Neutrophil (primary cell): ENCODE results near the gene CREB3L1.

Experiments
- H3K27ac ChIP-seq: fragments of 200-600 bp; sonication (generic); 2 replicates; pipeline ENCODE4 v1.5.1; 2016; ENCODE audit warnings: mild to moderate bottlenecking, moderate library complexity
- H3K27me3 ChIP-seq: fragments of 200-600 bp; sonication (generic); 2 replicates; pipeline ENCODE4 v1.6.0; 2016; ENCODE audit warnings: mild to moderate bottlenecking
- H3K36me3 ChIP-seq: fragments of 200-600 bp; sonication (generic); 2 replicates; pipeline ENCODE4 v1.5.1; 2017
- H3K4me1 ChIP-seq, 2 experiments: fragments of 200-600 bp in 1 of 2; sonication (generic) in 1 of 2; 1 replicate in 1 of 2; 2 replicates in 1 of 2; pipeline versions ENCODE4 v1.5.1 to v1.6.1; 2013 to 2016; ENCODE audit warnings: low read depth in 1 of 2, low read length in 1 of 2, mild to moderate bottlenecking in 1 of 2, moderate library complexity in 1 of 2; ENCODE audit not compliant: control insufficient read depth in 1 of 2, insufficient read depth in 1 of 2
- H3K4me3 ChIP-seq, 2 experiments: fragments of 200-600 bp in 1 of 2; sonication (generic) in 1 of 2; 1 replicate in 1 of 2; 2 replicates in 1 of 2; pipeline ENCODE4 v1.5.1; 2013 to 2016; ENCODE audit warnings: low read depth in 1 of 2, low read length in 1 of 2, mild to moderate bottlenecking in 1 of 2, moderate library complexity in 1 of 2
- H3K9me3 ChIP-seq: fragments of 200-600 bp; sonication (generic); 2 replicates; pipeline ENCODE4 v1.5.1; 2016
- CTCF ChIP-seq: fragments of 200-600 bp; sonication (generic); IDR thresholded peaks from 2 replicates; pipeline ENCODE4 v1.5.1; 2016; ENCODE audit warnings: antibody characterized with exemption

CREB3L1 gene

GRCh38 chr11:46293066-46293465, 15.6 kb downstream of the CREB3L1 start:
- Histone ChIP-seq H3K9me3 (no peaks in the 10 kb centered on the region), H3K27me3 (peaks cover 75% of the 10 kb centered on the region), H3K36me3 (no peaks in the 10 kb centered on the region), H3K4me1 (peaks cover 8 to 11% of the 10 kb centered on the region in 2 experiments), H3K4me3 (no peak overlapping the region), H3K27ac (no peak overlapping the region)
- no peak for TF ChIP-seq CTCF

GRCh38 chr11:46293641-46294103, 16.2 kb downstream of the CREB3L1 start:
- Histone ChIP-seq H3K27ac (no peak overlapping the region), H3K4me3 (no peak overlapping the region), H3K27me3 (peaks cover 81% of the 10 kb centered on the region), H3K36me3 (no peaks in the 10 kb centered on the region), H3K4me1 (peaks cover 8 to 11% of the 10 kb centered on the region in 2 experiments), H3K9me3 (no peaks in the 10 kb centered on the region)
- no peak for TF ChIP-seq CTCF

GRCh38 chr11:46294365-46295309, 17.2 kb downstream of the CREB3L1 start:
- no peak for TF ChIP-seq CTCF
- H3K27ac ChIP-seq, result no peak overlapping the region
- H3K9me3 ChIP-seq, result no peaks in the 10 kb centered on the region
- H3K4me3 ChIP-seq, result no peak overlapping the region
- no peaks in the 10 kb centered on the region for H3K36me3 ChIP-seq
- peaks cover 90% of the 10 kb centered on the region for H3K27me3 ChIP-seq
- H3K4me1 ChIP-seq, result peaks cover 8 to 11% of the 10 kb centered on the region in 2 experiments

GRCh38 chr11:46295312-46296058, 18.0 kb downstream of the CREB3L1 start:
- H3K4me1 ChIP-seq, result peaks cover 8 to 11% of the 10 kb centered on the region in 2 experiments
- H3K27ac ChIP-seq, result no peak overlapping the region
- no peak for TF ChIP-seq CTCF
- no peaks in the 10 kb centered on the region for H3K36me3 ChIP-seq
- H3K4me3 ChIP-seq, result no peak overlapping the region
- H3K27me3 ChIP-seq, result peaks cover 94% of the 10 kb centered on the region
- H3K9me3 ChIP-seq, result no peaks in the 10 kb centered on the region

- Histone ChIP-seq H3K4me3 (no peak overlapping the region), H3K36me3 (no peaks in the 10 kb centered on the region), H3K4me1 (peaks cover 8 to 11% of the 10 kb centered on the region in 2 experiments), H3K27ac (no peak overlapping the region), H3K27me3 (peaks cover 88% of the 10 kb centered on the region), H3K9me3 (no peaks in the 10 kb centered on the region)
- no peak for TF ChIP-seq CTCF
These were observed 18.6 kb downstream of the CREB3L1 start for GRCh38 chr11:46296059-46296527.
